Smooth muscle cell of bladder (primary cell): ENCODE data around the gene AEBP1. TPM values are rescaled to one million over a fixed set of nuclear protein-coding genes. Genes with fewer than 3 reads are reported as not detected.

Experiments
- total RNA-seq: library from RNA; depleted of rRNA; stranded (reverse); fragments of >200 nt; gene quantifications from 2 replicates; pipeline ENCODE4 v1.2.3, GENCODE V29; 2014

Gene AEBP1
- 15.5 and 53.1 TPM in 2 replicates for total RNA-seq

GRCh38 chr7:44103923-44104859 is at the start of gene AEBP1:
Gene AEBP1, plus strand, starts transcription at chr7:44104345. Its CDS starts 321 bp downstream, at chr7:44104666.

GRCh38 chr7:44065431-44066110 is 38.6 kb upstream of the AEBP1 start, which contains the start of gene PGAM2:
Gene PGAM2, minus strand, starts transcription at chr7:44065567. Its CDS starts 38 bp downstream, at chr7:44065529.

GRCh38 chr7:44123190-44124003 is 19.3 kb downstream of the AEBP1 start, which contains the start of gene POLD2:
Gene POLD2, minus strand, starts transcription at chr7:44123548. Its CDS starts 1,495 bp downstream, at chr7:44122053.

GRCh38 chr7:44141221-44141850 is 37.2 kb downstream of the AEBP1 start, which contains the start of gene MYL7:
Gene MYL7, minus strand, starts transcription at chr7:44141332. Its CDS starts 27 bp downstream, at chr7:44141305.

Other genes with a start within 250 kb of the AEBP1 start
- gene MRPS24, start 234.8 kb upstream of the AEBP1 start, total RNA-seq: 97.3 and 98.0 TPM in 2 replicates
- gene URGCP, start 197.7 kb upstream of the AEBP1 start, total RNA-seq: 22.9 and 25.2 TPM in 2 replicates
- gene UBE2D4, start 177.9 kb upstream of the AEBP1 start, total RNA-seq: 4.1 and 8.9 TPM in 2 replicates
- not detected in 2 replicates for gene SPDYE1, start 106.4 kb upstream of the AEBP1 start, total RNA-seq
- 114 and 122 TPM in 2 replicates for gene DBNL, start 59.6 kb upstream of the AEBP1 start, total RNA-seq
- gene PGAM2, start 38.8 kb upstream of the AEBP1 start, total RNA-seq: 0.14 and 0.65 TPM in 2 replicates
- gene POLM, start 21.8 kb upstream of the AEBP1 start, total RNA-seq: 6.0 and 10.5 TPM in 2 replicates
- 79.6 and 94.9 TPM in 2 replicates for gene POLD2, start 19.2 kb downstream of the AEBP1 start, total RNA-seq
- gene MYL7, start 37.0 kb downstream of the AEBP1 start, total RNA-seq: not detected in 2 replicates
- gene GCK, start 85.1 kb downstream of the AEBP1 start, total RNA-seq: 1.0 and 1.4 TPM in 2 replicates
- 79.2 and 88.1 TPM in 2 replicates for gene YKT6, start 96.6 kb downstream of the AEBP1 start, total RNA-seq
- 0.09 and 0.14 TPM in 2 replicates for gene CAMK2B, start 221.2 kb downstream of the AEBP1 start, total RNA-seq